Measurements from ENCODE around the gene GPR15.

GPR15 gene

DNA sequence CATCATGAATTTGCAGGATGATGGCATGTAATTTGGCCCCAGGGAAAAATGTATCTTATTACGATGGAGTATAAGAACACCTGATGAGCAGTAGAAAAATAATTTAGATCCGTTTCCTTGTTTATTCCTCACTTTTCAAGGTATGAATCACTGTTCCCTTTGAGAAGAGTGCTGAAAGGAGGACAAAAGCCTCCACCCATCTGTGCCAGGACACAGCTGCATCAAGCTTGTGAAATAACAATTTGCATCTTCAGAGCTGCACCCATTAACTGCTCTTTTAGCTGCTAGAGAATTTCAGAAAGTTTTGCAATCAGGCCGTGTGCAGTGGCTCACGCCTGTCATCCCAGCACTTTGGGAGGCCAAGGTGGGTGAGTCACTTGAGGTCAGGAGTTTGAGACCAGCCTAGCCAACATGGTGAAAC lies 18.7 kb upstream of the GPR15 start:
- Histone ChIP-seq H3K27ac (ENCODE audit: low read depth in 2 of 2, low read length in 2 of 2) (no peak overlapping the region), H3K36me3 (ENCODE audit: control insufficient read depth in 2 of 2, insufficient read depth in 2 of 2, low read length in 2 of 2) (peaks cover 18 to 23% of the 10 kb centered on the region in 2 donors), H3K9me3 (ENCODE audit: control insufficient read depth in 2 of 2, low read length in 2 of 2) (no peaks in the 10 kb centered on the region), H3K9ac (ENCODE audit: low read depth in 1 of 2, low read length in 2 of 2) (no peak overlapping the region), H3K4me1 (ENCODE audit: control insufficient read depth in 2 of 2, insufficient read depth in 2 of 2, low read length in 2 of 2) (no peaks in the 10 kb centered on the region), H3K4me3 (ENCODE audit: low read length in 2 of 2) (no peak overlapping the region), H3K27me3 (ENCODE audit: control insufficient read depth in 2 of 2, insufficient read depth in 2 of 2, low read length in 2 of 2) (no peaks in the 10 kb centered on the region)

DNA sequence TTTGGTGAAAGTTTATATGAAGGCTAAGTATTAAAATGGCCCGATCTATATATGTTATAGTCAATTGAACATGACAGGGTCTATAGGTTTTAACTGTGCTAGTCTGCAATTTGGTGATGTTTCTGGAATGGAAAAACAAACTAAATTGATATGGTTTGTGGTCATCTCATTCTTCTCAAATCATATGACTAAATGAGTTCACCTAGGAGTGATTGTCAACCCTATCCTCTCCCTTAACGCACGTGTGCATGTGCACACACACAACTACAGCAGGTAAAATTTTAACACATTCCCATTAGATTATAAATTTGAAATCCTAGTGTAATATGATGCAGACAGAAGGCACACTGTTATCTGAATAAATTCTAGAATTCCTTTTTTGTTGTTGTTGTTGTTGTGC lies 18.0 kb upstream of the GPR15 start:
- Histone ChIP-seq H3K9ac (ENCODE audit: low read depth in 1 of 2, low read length in 2 of 2) (no peak overlapping the region), H3K27ac (ENCODE audit: low read depth in 2 of 2, low read length in 2 of 2) (no peak overlapping the region), H3K4me3 (ENCODE audit: low read length in 2 of 2) (no peak overlapping the region), H3K27me3 (ENCODE audit: control insufficient read depth in 2 of 2, insufficient read depth in 2 of 2, low read length in 2 of 2) (no peaks in the 10 kb centered on the region), H3K4me1 (ENCODE audit: control insufficient read depth in 2 of 2, insufficient read depth in 2 of 2, low read length in 2 of 2) (no peaks in the 10 kb centered on the region), H3K9me3 (ENCODE audit: control insufficient read depth in 2 of 2, low read length in 2 of 2) (no peaks in the 10 kb centered on the region), H3K36me3 (ENCODE audit: control insufficient read depth in 2 of 2, insufficient read depth in 2 of 2, low read length in 2 of 2) (peaks cover 22 to 23% of the 10 kb centered on the region in 2 donors)

DNA sequence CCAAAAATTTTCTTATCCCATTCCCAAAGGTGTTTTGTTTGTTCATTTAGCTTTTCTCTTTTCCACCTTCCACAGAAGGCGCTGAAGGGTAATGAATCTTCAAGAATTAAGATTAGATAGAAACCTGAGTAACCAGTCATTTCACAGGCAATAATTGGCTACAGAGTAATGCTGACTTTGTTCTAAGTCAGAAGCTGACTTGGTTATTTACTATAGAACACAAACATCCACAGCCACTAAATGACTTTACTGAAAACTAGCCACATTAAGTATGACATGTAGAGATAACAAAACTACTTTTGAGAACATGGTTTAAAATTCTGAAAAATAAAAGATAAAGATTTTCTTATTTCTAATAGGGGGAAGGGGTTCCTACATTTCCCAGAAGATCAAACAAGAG lies 16.8 kb upstream of the GPR15 start:
- Histone ChIP-seq H3K4me3 (ENCODE audit: low read length in 2 of 2) (no peak overlapping the region), H3K4me1 (ENCODE audit: control insufficient read depth in 2 of 2, insufficient read depth in 2 of 2, low read length in 2 of 2) (no peaks in the 10 kb centered on the region), H3K9me3 (ENCODE audit: control insufficient read depth in 2 of 2, low read length in 2 of 2) (no peaks in the 10 kb centered on the region), H3K36me3 (ENCODE audit: control insufficient read depth in 2 of 2, insufficient read depth in 2 of 2, low read length in 2 of 2) (peaks cover 24 to 30% of the 10 kb centered on the region in 2 donors), H3K9ac (ENCODE audit: low read depth in 1 of 2, low read length in 2 of 2) (no peak overlapping the region), H3K27ac (ENCODE audit: low read depth in 2 of 2, low read length in 2 of 2) (no peak overlapping the region), H3K27me3 (ENCODE audit: control insufficient read depth in 2 of 2, insufficient read depth in 2 of 2, low read length in 2 of 2) (no peaks in the 10 kb centered on the region)

DNA sequence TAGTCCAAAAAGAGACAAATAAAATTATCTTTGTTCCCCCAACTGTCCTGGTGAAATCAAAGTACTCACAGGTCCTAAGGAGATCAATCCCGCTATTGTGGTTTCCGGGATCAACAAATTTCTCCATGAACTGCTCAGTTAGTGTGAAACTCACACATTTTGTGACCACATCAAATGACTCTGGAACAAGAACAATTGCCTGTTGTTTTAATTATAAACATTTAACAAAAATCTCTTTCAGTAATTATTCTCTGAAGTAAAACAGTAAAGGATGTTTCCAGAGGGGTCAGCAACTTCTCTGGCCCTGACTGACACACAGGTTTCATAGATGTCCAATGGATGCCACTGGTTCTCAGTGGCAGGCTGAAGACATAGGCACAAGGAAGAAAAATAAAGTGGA lies 13.0 kb upstream of the GPR15 start:
- Histone ChIP-seq H3K4me1 (ENCODE audit: control insufficient read depth in 2 of 2, insufficient read depth in 2 of 2, low read length in 2 of 2) (peaks cover 0 to 4% of the 10 kb centered on the region in 2 donors), H3K27me3 (ENCODE audit: control insufficient read depth in 2 of 2, insufficient read depth in 2 of 2, low read length in 2 of 2) (no peaks in the 10 kb centered on the region), H3K36me3 (ENCODE audit: control insufficient read depth in 2 of 2, insufficient read depth in 2 of 2, low read length in 2 of 2) (peaks cover 21 to 31% of the 10 kb centered on the region in 2 donors), H3K9ac (ENCODE audit: low read depth in 1 of 2, low read length in 2 of 2) (no peak overlapping the region), H3K27ac (ENCODE audit: low read depth in 2 of 2, low read length in 2 of 2) (no peak overlapping the region), H3K4me3 (ENCODE audit: low read length in 2 of 2) (no peak overlapping the region), H3K9me3 (ENCODE audit: control insufficient read depth in 2 of 2, low read length in 2 of 2) (no peaks in the 10 kb centered on the region)

DNA sequence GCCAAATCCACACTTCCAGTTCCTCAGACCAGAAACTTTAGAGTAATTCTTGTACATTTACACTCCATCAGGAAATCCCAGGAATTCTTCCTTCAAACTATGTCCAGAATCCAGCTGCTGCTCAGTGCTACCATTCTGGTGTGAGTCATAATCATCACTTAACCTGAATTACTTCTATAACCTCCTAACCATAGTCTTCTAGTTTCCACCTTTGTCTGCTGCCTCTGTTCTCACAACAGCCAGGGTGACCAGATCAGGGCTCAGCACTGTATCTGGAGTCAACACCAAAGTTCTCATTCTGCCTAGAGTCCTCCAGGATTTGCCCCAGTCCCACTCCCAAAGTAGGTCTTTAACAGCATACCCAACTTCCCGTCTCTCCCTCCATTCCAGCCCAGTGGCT lies 12.4 kb upstream of the GPR15 start:
- Histone ChIP-seq H3K4me3 (ENCODE audit: low read length in 2 of 2) (no peak overlapping the region), H3K9ac (ENCODE audit: low read depth in 1 of 2, low read length in 2 of 2) (no peak overlapping the region), H3K9me3 (ENCODE audit: control insufficient read depth in 2 of 2, low read length in 2 of 2) (no peaks in the 10 kb centered on the region), H3K27ac (ENCODE audit: low read depth in 2 of 2, low read length in 2 of 2) (no peak overlapping the region), H3K27me3 (ENCODE audit: control insufficient read depth in 2 of 2, insufficient read depth in 2 of 2, low read length in 2 of 2) (no peaks in the 10 kb centered on the region), H3K4me1 (ENCODE audit: control insufficient read depth in 2 of 2, insufficient read depth in 2 of 2, low read length in 2 of 2) (peaks cover 0 to 4% of the 10 kb centered on the region in 2 donors), H3K36me3 (ENCODE audit: control insufficient read depth in 2 of 2, insufficient read depth in 2 of 2, low read length in 2 of 2) (peaks cover 21 to 31% of the 10 kb centered on the region in 2 donors)

DNA sequence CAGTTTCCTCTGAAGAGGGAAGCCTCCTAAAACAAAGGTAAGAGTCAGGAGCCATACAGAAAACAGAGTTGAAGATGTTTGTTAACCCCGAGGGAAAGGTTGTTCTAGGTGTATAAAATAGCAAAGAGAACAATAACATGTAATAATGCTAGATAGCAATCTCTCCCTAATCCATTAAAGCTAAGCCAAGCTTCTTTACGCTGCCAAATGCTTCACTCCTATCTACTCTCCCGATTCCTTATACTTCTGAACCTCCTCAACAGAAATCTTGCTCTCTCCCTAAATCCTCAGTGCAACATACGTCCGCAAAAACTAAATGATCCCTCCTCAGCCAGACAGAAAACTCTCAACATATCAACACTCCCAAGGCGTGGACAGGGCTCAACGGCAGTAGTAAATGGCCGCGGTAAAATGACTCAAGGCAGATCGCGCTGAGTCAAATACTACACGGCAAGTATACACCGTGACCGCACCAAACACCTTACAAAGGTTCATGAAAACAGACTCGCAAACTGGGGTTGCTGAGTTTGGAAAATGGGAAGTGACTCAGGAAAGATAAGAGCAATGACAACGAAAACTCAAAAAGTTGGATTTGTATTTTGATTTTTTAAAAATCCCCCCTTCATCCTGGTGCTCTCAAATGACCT lies 9.8 kb upstream of the GPR15 start:
- peak overlapping the region; percentile 90 to 93 for H3K27ac ChIP-seq (ENCODE audit: low read depth in 2 of 2, low read length in 2 of 2)
- H3K4me1 ChIP-seq (ENCODE audit: control insufficient read depth in 2 of 2, insufficient read depth in 2 of 2, low read length in 2 of 2), result peaks cover 0 to 4% of the 10 kb centered on the region in 2 donors
- H3K9ac ChIP-seq (ENCODE audit: low read depth in 1 of 2, low read length in 2 of 2), result peak overlapping the region; percentile 83 to 84
- H3K4me3 ChIP-seq (ENCODE audit: low read length in 2 of 2), result peak overlapping the region; percentile 77 to 91
- peaks cover 10 to 17% of the 10 kb centered on the region in 2 donors for H3K36me3 ChIP-seq (ENCODE audit: control insufficient read depth in 2 of 2, insufficient read depth in 2 of 2, low read length in 2 of 2)
- H3K27me3 ChIP-seq (ENCODE audit: control insufficient read depth in 2 of 2, insufficient read depth in 2 of 2, low read length in 2 of 2), result no peaks in the 10 kb centered on the region
- no peaks in the 10 kb centered on the region for H3K9me3 ChIP-seq (ENCODE audit: control insufficient read depth in 2 of 2, low read length in 2 of 2)

DNA sequence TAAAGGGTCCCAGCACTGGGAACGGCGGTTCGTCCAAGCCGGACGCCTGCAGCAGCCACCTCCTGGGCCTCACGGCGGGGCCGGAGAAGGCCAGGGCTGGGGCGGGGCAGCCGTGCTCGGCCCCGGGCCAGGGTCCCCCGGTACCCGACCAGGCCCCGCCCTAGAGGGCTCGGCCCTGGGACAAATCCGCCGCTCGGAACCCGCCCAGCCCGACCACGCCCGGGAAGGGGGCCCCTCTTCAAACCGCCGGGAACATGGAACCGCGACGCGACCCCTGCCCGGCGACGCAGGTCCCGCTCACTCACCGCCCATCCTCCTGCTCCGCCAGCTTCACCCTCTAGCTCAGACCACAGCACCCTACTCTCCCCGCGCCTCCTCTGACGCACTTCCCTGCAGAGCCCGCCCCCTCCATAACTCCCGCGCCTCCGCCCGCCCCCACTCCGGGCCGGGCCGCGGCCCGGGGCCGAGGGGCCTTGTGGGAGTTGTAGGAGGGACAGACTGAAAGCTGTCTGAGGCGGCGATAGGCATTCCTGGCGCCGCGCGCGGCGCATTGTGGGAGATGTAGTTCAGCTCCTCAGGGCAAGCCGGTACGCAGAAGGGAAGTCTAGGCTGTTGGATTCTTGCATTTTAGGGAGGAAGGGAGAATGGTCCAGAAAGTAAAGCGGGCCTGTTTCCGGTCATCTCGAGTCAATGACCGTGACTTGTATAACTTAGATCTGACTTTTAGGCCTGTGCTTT lies 9.1 kb upstream of the GPR15 start, which contains the start of gene CLDND1:
CLDND1 (minus strand) TSS at position 359 of the 738 bp plus-strand sequence. CDS start 1,478 bp downstream, outside the sequence.
- Histone ChIP-seq H3K4me1 (ENCODE audit: control insufficient read depth in 2 of 2, insufficient read depth in 2 of 2, low read length in 2 of 2) (peaks cover 0 to 4% of the 10 kb centered on the region in 2 donors), H3K36me3 (ENCODE audit: control insufficient read depth in 2 of 2, insufficient read depth in 2 of 2, low read length in 2 of 2) (peaks cover 6 to 15% of the 10 kb centered on the region in 2 donors), H3K27ac (ENCODE audit: low read depth in 2 of 2, low read length in 2 of 2) (peak within 1 kb of the TSS; percentile 90 to 93), H3K9me3 (ENCODE audit: control insufficient read depth in 2 of 2, low read length in 2 of 2) (no peaks in the 10 kb centered on the region), H3K27me3 (ENCODE audit: control insufficient read depth in 2 of 2, insufficient read depth in 2 of 2, low read length in 2 of 2) (no peaks in the 10 kb centered on the region), H3K9ac (ENCODE audit: low read depth in 1 of 2, low read length in 2 of 2) (peak within 1 kb of the TSS; percentile 83 to 84), H3K4me3 (ENCODE audit: low read length in 2 of 2) (peak within 1 kb of the TSS; percentile 77 to 91)

DNA sequence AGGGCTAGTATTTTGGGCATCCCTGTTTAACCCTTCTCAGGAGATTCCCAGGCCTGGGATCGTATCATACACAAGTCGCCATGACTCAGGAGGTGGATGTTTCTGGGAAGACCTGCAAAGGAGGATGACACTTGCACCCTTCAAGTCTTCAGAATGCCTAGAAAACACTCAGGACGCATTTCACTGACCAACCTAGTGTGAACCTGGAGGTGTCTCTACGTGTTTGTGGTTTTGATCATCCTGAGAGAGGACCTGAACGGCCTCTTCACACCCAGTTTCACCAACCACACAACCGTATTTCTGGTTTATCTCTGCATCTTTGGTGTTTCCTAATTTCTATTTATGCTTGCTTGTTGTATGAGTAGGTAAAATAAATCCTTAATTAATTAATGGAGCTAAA lies 6.3 kb upstream of the GPR15 start:
- Histone ChIP-seq H3K36me3 (ENCODE audit: control insufficient read depth in 2 of 2, insufficient read depth in 2 of 2, low read length in 2 of 2) (peaks cover 0 to 3% of the 10 kb centered on the region in 2 donors), H3K4me1 (ENCODE audit: control insufficient read depth in 2 of 2, insufficient read depth in 2 of 2, low read length in 2 of 2) (peaks cover 0 to 4% of the 10 kb centered on the region in 2 donors), H3K27me3 (ENCODE audit: control insufficient read depth in 2 of 2, insufficient read depth in 2 of 2, low read length in 2 of 2) (no peaks in the 10 kb centered on the region), H3K4me3 (ENCODE audit: low read length in 2 of 2) (no peak overlapping the region), H3K9ac (ENCODE audit: low read depth in 1 of 2, low read length in 2 of 2) (no peak overlapping the region), H3K9me3 (ENCODE audit: control insufficient read depth in 2 of 2, low read length in 2 of 2) (no peaks in the 10 kb centered on the region), H3K27ac (ENCODE audit: low read depth in 2 of 2, low read length in 2 of 2) (no peak overlapping the region)

DNA sequence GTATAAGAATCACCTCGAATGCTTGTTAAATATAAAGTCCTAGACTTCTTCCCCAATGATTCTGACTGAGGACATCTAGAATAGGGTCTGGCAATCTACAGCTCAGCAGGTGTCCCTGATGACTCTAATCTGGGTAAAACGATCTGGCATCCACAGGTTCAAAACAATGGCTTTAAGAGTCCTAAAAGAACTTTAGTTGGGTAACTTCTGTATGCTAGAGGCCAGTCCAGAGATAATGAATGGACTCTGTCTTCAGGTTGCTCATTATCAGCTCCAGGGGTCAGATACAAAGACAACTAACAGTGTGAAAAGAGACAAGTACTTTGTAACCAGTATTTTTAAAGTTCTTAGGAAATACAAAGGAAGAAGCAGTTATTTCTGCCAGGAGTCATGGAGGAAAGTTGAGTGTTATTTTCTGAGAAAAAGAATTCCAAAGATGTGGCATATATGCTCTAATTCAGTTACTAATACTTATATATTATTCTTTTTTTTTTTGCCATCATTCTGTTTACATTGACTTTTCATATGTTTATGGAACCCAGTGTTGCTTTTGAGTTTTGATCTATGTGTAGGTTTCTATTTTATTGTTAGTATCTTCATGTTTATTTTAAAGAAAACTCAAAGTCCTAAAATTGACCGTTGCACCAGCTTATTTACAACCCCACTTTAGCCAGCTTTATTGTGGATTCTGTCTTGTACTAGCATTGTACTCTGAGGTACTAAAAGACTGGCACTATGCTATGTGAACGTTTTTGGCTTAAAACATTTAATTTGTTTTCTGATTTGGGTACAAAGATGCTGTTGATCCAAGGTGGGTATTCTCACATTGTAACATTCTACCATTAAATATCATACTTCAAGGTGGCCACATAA lies 3.1 kb upstream of the GPR15 start:
- H3K9ac ChIP-seq (ENCODE audit: low read depth in 1 of 2, low read length in 2 of 2), result no peak overlapping the region
- no peaks in the 10 kb centered on the region for H3K27me3 ChIP-seq (ENCODE audit: control insufficient read depth in 2 of 2, insufficient read depth in 2 of 2, low read length in 2 of 2)
- no peaks in the 10 kb centered on the region for H3K36me3 ChIP-seq (ENCODE audit: control insufficient read depth in 2 of 2, insufficient read depth in 2 of 2, low read length in 2 of 2)
- H3K27ac ChIP-seq (ENCODE audit: low read depth in 2 of 2, low read length in 2 of 2), result peak overlapping the region in 1 of 2 donors; percentile 25
- no peak overlapping the region for H3K4me3 ChIP-seq (ENCODE audit: low read length in 2 of 2)
- no peaks in the 10 kb centered on the region for H3K9me3 ChIP-seq (ENCODE audit: control insufficient read depth in 2 of 2, low read length in 2 of 2)
- H3K4me1 ChIP-seq (ENCODE audit: control insufficient read depth in 2 of 2, insufficient read depth in 2 of 2, low read length in 2 of 2), result no peaks in the 10 kb centered on the region
